OCI-LY7 (cell line): ENCODE results near the gene CNIH2.

Source experiments
- CTCF ChIP-seq: fragments of 200-600 bp; sonication (generic); conservative IDR thresholded peaks from 2 replicates; pipeline ENCODE4 v1.5.1; 2014; ENCODE audit warnings: mild to moderate bottlenecking, antibody characterized with exemption, low read length, moderate library complexity, mixed read lengths
- EZH2phosphoT487 ChIP-seq: fragments of 200-600 bp; sonication (generic); IDR thresholded peaks from 2 replicates; pipeline ENCODE4 v1.6.1; 2018; ENCODE audit warnings: low read depth, borderline replicate concordance, mild to moderate bottlenecking, mixed run types, antibody characterized with exemption, low read length, moderate library complexity, mixed read lengths

GRCh38 chr11:66284526-66285078 lies 6.6 kb downstream of the CNIH2 start:
- TF ChIP-seq CTCF (no peak), EZH2phosphoT487 (no peak)
